Fibroblast of peridontal ligament (primary cell): ENCODE results near the gene PCSK7.

ENCODE experiments used
- DNase-seq: peaks from one replicate; pipeline ENCODE4 v3.0.0-alpha.2; 2010; ENCODE audit errors: extremely low read depth

PCSK7 gene

DNA sequence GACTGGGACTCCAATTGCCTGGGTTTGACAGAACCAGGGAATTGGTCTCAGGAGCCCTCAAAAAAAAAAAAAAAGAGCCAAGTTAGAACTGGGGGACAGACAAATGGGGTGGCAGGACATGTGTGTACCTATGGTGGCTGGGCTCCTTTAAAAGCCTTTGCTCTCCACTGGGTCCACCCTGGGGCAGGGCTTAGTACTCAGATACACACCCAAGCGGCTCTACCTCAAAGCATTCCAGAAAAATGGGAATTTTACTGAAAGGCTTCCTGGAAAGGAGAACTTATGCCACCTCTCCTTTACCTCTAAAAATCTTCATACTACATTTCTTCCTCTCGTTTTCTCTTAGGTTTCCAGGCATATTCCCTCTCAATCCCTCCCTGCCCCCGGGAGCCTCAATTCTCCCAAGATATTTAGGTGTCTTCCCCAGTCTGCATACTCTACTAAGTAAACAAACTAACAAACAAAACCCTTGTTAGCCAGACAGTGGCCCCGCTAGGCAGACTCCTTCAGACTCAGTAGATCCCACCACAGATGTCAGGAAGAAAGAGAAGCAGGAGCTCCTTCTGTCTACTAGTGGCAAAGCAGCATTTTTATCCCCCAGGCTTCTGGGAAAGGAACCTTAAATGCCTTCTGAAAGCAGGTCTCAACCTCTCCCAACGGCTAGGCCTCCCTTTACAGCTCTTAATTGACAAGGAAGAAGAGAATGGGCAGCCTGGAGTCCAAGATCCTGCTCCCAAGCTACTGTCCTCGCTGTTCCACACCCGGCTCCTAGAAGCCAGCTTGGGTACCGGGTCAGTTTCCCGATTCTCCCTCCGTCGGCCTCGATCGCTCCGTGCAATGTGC lies 653 bp downstream of the PCSK7 start:
- no peak for DNase-seq

DNA sequence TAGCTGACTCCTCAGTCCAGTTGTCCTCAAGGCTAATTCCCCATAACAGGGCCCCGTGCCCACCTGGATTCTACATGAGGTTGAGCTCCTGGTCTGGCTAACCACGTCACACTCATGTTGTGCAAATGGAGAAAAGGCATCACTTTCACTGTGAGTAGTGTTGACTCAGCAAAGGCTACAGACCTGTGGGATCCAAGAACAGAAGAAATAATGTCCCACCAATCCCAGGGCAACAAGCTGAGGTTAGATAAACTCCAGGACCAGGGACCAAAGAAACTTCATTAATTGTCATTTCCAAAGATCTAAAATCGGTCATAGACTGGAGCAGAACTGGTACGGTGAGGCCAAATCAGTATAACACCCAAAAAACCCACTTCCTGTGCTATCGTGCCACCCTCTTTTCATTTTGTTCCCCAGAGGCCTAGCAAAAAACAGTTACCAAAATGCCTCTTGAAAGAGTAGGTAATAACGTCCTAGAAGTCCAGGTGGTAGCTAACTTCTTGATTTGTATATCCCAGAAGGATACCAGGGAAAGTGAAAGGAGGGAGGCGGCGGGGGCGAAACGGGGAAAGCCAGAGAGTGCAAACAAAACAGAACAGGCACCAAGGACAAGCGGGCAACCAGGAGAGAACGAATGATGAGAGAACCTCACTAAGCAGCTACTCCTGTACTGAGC lies 1.4 kb downstream of the PCSK7 start:
- DNase-seq = no peak

DNA sequence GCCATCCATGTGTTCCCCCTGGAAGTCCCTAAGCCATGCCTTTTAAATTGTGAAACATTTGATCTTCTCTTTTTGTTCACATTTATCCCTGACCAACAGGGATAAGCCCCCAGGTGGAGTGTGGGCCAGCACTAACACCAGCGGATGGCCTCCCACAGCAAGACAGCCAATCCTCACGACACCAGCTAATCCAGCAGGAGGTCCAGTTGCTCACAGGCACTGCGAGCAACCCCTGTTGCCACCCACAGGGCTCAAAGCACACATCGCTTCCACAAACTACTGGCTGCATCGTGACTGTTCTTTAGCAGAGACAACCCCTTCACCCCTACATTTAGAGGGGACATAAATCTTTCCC lies 2.0 kb downstream of the PCSK7 start:
- no peak for DNase-seq

DNA sequence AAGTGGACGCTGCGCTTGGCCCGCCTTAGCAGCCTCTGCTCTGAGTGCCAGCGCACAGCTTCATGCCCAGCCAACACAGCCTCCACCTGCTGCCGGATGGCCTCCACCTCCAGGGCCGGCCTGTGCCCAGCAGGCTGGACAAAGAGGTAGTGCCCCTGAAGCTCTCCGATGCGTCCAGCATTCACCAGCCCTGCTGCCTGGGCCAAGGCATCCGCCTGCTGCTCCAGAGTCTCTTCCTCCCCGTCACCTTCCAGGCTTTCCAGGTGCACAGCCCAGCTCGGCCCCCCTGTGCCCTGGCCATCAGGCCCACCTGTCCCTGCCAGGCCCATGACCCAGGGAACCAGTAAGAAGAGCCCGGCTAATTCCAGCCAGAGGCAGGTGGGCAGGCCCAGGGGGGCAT lies 2.5 kb downstream of the PCSK7 start:
- DNase-seq = no peak

DNA sequence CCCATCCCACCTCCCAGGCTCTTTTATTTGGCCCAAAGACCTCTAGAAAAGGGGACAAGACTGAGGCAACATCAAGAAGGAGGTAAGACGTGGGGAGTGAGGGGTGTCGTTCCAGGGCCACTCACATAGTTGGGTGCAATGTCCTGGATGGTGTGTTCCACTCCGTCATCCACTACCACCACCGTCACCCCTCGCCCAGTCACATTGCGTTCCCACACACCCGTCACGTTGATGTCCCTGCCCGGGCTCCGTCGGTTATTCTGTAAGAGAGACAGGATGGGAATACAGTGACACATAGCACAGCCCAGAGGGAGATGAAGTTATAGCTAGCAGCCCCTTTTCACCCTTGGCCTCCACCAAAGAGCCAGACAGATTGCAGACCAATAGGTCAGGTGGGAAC lies 3.8 kb downstream of the PCSK7 start:
- DNase-seq = no peak

DNA sequence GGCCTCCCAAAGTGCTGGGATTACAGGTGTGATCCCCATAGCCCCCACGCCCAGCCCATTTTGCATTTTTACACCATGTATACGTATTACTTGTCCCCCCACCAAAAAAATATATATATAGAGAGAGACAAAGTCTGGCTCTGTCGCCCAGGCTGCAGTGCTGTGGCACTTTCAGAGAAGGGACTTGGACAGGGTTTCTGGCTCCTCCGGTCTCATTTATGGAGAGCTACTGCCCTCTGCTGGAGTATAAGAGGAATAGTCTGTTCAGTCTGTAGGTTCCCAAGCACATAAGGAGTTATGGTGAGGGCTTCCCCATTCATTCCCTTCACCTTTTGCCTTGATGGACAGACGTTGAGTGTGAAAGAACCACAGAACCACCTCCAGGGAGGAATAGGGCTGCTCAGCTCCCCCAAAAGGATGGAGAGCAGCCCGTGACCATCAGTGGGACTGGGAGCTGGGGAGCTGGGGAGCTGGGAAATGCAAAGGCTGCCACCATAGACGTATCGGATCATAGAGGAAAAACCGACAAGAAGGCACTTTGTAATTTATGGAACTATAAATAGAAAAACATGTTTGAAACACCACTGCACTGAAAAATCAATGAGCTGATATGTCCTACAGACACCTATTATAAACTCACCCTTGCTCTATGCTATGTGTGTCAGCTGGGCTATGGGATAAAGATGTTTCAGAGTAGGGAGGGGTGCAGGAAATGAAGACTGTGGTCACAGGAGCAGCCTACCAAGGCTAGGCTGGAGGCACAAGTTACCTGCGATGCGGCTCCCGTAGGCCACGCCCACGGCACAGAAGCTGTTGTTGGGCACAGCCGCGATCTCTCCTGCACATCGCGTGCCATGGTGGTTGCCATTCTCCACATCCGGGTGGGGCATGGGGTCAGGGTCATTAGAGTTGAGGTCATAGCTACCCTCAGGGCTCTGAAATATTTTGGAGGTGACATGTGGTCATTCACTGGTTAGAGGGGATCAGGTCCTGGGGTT lies 5.2 kb downstream of the PCSK7 start:
- DNase-seq = peak; percentile 85

DNA sequence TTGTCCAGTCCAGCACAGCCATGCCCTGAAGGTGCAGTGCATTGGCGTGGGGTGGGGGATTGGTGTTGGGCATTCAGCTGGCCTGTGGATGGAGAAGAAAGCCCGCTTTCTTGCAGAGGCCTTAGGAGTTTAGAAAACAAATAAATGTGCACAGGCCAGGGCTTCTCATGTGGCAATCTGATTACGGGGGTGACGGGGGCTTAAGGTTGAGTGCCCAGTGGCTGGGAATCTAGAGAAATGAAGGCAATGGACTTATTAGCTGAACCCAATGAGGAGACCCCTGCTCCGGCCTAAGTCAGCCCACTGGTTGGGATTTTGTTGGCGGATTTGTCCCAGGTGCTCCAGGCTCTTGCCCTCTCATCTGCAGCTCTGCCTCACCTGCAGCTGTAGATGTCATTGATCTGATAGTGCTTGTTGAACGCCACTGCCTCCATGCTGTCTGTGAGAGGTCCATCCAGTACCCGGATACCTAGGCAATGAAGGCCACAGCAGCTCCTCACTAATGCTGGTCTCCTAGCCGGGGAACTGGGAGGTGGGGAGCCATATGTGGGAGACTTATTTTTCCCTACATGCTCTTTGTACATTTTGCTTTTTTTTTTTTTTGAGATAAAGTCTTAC lies 6.2 kb downstream of the PCSK7 start:
- no peak for DNase-seq

DNA sequence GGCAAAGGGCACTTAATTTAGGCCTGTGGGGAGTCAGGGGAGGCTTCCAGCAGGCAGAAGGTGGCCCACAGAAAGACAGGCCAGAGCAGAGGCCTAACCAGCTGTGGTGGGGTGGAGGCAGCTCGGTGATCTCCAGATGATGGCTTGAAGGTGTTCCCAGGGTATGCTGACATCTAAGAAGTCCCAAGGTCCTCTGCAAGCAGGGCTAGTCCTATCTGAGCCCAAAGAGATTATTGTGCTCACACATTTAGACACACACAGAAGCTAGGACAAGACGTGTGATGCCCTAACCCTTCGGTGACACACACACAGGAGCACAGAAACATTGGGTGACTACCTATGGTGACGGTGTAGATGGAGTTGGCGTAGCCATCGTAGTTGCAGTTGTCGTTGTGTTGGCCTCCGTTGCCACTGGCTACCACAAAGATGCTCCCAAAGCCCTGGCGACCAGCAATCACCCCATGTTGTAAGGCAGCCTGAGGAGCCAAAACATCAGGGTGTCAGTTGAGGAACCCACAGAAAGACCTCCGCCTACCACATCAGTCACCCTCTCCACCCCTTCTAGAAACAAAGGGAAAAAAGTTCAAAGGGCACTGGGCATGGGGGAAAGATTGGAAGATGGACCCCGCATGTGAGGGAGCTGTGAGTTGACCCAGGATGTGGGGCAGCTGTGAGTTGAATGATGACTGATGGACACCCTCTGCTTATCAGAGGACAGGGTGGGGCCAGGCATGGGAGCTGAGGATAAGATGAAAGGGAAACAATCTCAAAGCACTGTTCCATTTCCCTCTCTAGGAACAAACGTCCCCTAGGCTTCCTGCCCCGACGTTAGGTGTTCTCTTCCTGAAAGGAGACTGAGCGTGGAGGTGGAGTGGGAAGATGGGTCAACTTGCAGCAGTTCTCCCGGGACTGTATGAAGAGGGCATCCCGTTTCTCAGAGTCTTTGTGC lies 7.9 kb downstream of the PCSK7 start:
- no peak for DNase-seq

DNA sequence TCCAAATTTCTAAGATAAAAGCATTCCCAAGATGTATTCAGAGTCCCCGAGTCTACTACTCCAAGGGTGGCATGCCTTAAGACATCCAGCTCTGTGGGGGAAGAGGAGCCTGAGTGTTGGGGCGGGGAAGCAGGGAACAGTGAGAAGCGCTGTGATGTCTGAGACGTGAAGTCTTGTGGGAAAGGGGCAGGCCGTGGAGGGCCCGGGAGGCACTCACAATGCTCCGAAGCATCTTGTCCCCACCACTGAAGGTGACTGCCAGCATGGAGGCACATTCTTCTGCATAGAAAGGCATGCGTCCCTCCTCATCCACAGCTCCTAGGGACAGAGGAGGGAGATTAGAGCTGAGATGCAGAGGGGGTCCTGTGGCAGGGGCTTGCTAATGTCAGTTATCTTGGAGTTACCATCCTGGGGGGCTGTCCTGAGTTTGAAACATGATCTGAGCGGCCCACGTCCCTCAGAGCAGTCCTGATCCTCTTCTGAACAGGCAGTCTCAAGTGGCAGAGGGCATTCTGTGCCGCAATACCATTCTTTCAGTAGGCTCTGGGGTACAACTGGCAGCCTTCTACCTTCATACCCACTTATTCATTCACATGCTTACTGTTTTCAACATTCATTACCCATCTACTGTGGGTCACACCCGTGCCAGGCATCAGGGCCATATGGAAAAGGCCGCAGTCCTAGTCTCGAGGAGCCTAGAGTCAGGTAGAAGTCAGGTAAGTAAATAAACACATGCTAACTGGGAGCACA lies 8.7 kb downstream of the PCSK7 start:
- DNase-seq = no peak

DNA sequence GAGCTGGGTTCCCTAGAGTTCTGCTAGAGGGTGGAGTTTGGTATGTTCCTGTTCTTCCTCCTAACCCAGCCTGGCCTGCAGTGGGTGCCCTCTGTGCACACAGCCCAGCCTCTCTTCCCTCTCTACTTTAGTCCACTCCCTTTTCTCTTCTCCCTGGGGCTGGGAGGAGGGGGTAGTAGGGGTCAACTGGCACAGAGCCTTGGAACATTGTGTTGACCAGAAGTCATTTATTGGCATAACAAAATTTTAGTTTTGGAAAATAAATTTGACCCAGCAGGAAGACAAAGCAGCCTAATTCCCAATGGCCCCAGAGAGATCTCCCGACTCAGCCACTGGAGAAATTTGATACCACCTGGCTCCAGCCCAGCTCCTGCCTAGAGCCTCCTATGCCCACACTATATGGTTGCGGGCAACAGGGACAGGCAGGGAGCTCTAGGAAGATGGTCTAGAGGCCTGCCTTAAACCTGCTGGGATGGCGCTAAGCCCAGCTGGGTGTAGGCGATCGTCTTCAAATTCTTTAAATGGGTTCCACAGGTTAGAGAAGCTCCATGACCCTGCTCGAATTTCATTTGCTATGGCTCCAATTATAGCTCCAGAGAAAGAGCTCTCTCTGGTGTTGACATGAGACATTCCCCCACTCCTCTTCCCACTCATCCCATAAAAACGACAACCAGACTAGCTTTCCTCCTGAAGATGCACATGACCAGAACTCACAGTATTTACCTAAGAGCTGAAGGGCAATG lies 9.9 kb downstream of the PCSK7 start:
- peak; percentile 79 for DNase-seq

DNA sequence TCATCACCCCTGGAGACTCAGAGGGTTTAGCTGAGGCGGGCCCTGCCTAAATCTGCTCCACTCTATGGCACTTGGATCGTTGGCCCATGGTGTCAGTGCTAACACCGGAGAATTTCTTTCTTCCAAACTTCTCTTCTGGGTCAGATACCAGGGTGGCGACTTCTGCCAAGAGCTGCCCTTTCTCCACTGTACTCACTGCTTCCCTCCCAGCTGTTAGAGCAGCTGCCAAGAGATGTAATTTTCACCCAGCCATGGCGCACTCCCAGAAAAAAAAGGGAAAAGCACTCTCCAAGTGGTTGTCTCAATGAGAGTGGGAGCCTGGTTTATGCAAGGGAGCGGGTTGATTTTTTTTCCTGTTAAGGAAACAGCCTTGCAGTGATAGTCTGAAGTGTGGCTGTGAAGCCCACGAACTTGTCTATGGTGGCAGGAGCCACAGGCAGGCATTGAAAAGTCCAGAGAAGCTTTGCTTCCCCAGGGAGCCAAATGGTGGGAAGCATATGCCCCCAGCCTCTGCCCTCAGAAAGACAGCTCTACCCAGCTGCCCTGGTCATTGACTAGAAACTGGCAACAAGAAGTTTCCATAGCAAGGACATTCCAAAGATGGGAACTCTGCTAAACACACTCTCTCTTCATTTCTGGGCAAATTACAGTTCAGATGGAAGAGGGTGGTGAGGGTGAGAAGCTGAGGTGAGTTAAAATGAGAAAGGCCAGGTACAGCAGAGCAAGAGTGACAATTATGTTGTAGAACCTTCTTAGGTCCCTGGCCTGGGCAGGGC lies 10.7 kb downstream of the PCSK7 start:
- peak; percentile 78 for DNase-seq

DNA sequence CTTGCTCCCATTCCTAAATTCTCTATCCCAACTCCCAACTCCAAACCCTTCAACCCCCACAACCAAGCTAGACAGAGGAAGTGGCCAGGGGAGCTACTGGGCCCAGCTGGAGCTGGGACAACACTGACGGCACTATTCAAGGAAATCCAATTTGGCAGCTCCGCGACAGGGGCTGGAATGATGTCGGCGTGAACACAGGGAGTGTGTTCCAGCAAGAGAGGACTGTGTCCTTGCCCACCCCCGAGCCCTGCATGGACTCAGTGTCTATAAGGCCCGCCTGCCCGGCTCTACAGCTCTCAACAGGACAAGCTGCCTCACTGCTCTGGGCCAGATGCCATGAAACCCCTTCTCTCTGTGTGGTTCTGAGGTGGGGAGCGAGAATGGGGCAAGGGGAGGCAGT lies 11.3 kb downstream of the PCSK7 start:
- DNase-seq = no peak

DNA sequence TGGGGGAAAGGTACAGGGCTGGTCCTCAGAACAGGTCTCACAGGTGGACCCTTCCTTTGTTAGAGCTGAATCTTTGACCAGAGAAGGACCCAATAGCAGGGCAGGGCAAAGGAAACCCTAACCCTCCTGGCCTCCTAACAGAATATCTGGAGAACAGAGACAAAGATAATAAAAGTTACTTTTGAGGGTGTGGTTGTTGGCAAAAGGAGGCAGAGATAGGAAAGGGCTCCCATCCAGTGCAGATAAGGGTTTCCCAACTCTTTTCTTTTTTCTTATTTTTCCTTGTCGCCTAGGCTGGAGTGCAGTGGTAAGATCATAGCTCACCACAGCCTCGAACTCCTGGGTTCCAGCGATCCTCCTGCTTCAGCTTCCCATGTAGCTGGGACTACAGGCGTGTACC lies 11.9 kb downstream of the PCSK7 start:
- DNase-seq = no peak

DNA sequence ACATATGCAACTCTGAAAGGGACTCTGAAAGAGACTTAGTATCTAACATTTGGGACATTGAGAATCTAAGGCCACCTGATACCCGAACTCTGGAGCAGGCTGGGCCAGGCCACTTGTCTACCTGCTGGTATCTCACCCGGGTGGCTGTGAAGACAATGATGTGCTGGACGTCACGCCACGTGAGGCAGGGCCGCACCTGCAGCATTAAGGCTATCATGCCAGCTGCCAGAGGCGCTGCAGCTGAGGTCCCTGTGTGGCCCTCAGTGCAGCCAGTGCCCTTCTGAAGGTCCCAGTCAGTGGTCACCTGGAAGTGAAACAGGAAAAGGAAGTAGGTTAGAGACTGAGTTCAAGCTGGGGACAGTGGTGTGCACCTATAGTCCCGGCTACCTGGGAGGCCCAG lies 12.4 kb downstream of the PCSK7 start:
- DNase-seq = no peak

DNA sequence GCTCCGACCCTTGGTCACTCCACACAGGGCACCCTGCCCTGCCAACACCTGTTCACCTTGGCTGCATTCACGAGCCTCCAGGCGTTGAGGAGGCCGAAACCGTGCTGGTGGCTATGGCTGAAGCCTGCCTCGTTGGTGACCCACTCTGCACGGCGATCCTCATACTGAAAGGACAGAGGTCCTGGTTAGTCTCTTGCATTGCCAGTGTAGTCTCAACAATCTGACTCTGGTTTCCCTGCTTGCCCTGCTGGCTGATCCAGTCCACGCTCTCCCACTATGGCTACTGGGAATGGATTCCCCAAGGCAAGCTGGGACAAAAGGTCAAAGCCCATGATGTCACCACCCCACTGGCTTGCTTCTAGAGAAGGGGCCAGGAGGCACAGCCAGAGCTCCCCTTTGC lies 12.9 kb downstream of the PCSK7 start:
- DNase-seq = no peak

DNA sequence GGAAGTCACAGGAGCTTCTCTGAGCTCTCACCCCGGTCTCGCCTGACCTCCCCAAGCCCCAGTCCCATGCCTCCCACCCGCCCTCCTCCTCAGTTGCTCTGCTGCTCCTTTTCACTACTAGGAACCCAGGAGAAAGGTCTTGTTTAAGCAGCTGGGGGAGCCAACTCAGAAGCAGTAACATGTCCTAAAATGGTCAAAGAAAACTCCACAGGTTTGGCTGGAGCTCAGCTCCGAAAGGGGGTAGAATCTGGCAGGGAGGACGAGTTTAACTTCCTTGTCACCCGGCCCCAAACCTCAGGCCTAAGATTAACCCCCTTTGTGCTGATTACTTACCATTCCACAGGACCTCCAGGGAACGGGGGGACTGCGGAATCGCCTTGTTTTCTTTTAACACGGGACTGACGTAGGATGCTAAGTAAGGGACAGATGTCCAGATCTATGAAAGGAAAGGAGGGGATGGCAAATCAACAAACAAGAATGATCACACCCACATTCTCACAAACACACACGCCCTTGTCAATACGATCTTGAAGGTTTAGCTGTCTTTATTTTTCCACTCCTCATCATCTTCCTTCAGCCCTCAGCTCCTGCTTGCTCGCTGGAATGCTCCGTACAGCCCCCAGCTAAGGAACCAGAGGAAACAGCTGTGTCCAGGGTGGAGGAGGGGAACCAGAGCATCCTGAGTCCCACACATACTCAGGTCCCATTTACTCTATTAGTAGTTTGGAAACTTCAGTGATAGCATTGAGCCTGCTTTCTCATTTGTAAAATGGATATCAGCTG lies 13.5 kb downstream of the PCSK7 start:
- peak; percentile 83 for DNase-seq
